ENCODE measurements around the gene ADGRD2.

Gene ADGRD2, protein sequence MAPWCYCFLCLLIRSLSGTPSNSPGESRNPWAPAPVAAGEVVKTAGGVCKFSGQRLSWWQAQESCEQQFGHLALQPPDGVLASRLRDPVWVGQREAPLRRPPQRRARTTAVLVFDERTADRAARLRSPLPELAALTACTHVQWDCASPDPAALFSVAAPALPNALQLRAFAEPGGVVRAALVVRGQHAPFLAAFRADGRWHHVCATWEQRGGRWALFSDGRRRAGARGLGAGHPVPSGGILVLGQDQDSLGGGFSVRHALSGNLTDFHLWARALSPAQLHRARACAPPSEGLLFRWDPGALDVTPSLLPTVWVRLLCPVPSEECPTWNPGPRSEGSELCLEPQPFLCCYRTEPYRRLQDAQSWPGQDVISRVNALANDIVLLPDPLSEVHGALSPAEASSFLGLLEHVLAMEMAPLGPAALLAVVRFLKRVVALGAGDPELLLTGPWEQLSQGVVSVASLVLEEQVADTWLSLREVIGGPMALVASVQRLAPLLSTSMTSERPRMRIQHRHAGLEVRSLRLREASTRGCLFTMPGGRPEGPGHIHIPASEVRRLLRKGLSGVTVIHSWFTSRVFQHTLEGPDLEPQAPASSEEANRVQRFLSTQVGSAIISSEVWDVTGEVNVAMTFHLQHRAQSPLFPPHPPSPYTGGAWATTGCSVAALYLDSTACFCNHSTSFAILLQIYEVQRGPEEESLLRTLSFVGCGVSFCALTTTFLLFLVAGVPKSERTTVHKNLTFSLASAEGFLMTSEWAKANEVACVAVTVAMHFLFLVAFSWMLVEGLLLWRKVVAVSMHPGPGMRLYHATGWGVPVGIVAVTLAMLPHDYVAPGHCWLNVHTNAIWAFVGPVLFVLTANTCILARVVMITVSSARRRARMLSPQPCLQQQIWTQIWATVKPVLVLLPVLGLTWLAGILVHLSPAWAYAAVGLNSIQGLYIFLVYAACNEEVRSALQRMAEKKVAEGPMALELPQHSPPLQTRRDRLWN

GRCh38 chr9:124450241-124450924 is at the start of gene ADGRD2:
TSS of gene ADGRD2 (plus strand) at chr9:124450451. CDS start at chr9:124451667, 1,216 bp downstream.
- DNase-seq (ENCODE audit: extremely low spot score), result peak; percentile 47
- TF ChIP-seq, protein P1, sequence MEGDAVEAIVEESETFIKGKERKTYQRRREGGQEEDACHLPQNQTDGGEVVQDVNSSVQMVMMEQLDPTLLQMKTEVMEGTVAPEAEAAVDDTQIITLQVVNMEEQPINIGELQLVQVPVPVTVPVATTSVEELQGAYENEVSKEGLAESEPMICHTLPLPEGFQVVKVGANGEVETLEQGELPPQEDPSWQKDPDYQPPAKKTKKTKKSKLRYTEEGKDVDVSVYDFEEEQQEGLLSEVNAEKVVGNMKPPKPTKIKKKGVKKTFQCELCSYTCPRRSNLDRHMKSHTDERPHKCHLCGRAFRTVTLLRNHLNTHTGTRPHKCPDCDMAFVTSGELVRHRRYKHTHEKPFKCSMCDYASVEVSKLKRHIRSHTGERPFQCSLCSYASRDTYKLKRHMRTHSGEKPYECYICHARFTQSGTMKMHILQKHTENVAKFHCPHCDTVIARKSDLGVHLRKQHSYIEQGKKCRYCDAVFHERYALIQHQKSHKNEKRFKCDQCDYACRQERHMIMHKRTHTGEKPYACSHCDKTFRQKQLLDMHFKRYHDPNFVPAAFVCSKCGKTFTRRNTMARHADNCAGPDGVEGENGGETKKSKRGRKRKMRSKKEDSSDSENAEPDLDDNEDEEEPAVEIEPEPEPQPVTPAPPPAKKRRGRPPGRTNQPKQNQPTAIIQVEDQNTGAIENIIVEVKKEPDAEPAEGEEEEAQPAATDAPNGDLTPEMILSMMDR (IDR thresholded peaks at IDR 0.05; ENCODE audit: control extremely low read depth, extremely low read depth, low read depth, missing control alignments), result no peak
- POLR2A ChIA-PET, result no interaction called here
- CTCF ChIA-PET, result interaction anchor here (1.3 kb wide), 1 partner anchor 11 kb away, joined by 3 read pairs; no protein-coding TSS in a partner anchor

- TF ChIP-seq, protein P1 (IDR thresholded peaks at IDR 0.05; ENCODE audit: control extremely low read depth, extremely low read depth, low read depth, missing control alignments), result no peak
- CTCF ChIA-PET, result interaction anchor here (2.2 kb wide), 1 partner anchor 8 kb away, joined by 8 read pairs; no protein-coding TSS in a partner anchor
- no peak for DNase-seq (ENCODE audit: extremely low spot score)
- POLR2A ChIA-PET, result no interaction called here
Observed at GRCh38 chr9:124403246-124403645, 47.0 kb upstream of the ADGRD2 start.

GRCh38 chr9:124409410-124409809 is 40.8 kb upstream of the ADGRD2 start:
- ChIA-PET POLR2A (no interaction called here), CTCF (interaction anchor here (1.1 to 2.4 kb wide), 3 partner anchors 8 to 128 kb away, joined by 6 to 9 read pairs (median 6); no protein-coding TSS in a partner anchor)

GRCh38 chr9:124410321-124410913 is 39.8 kb upstream of the ADGRD2 start:
- ChIA-PET CTCF (interaction anchor here (0.9 to 1.4 kb wide), 7 partner anchors 9 to 126 kb away, joined by 3 to 9 read pairs (median 6); no protein-coding TSS in a partner anchor), POLR2A (no interaction called here)
- no peak for DNase-seq (ENCODE audit: extremely low spot score)
- TF ChIP-seq, protein P1 (IDR thresholded peaks at IDR 0.05; ENCODE audit: control extremely low read depth, extremely low read depth, low read depth, missing control alignments), result no peak

More at GRCh38 chr9:124409410-124409809, 40.8 kb upstream of the ADGRD2 start:
- no peak for DNase-seq (ENCODE audit: extremely low spot score)
- TF ChIP-seq, protein P1 (IDR thresholded peaks at IDR 0.05; ENCODE audit: control extremely low read depth, extremely low read depth, low read depth, missing control alignments), result no peak

DNA sequence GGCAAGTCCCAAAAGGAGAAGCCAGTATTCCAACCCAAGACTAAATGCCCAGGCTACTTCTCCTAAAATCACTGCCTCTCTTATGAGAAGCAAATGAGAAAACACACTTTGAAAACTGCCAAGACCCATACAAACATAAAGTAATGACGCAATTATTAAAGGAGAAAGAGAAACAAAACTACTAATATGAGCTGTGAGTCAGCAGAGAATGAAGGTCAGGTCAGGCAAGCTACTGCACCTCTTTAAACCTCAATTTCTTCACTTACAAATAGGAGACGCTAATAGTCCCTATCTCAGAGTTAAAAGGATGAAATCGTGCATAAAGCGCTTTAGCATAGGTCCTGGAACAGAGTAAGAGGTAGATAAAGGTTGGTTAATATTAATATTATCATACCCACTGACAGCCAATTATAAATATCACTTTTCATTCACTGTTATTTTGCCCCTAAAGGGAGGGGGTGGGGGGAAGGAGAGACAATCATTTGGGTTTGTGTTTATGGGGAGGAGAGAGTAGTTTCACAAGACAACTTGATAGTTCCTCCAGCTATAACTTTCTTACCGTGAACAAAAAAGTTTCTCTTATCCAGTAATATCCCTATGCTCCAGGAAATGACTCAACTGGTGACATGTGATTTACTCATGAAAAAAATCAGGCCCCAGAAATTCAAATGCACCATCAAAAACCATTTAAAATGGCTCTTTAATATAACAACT is 38.6 kb upstream of the ADGRD2 start:
- CTCF ChIA-PET, result interaction anchor here (1.0 to 1.4 kb wide), 3 partner anchors 10 to 285 kb away, joined by 4 to 8 read pairs (median 4); no protein-coding TSS in a partner anchor
- POLR2A ChIA-PET, result no interaction called here
- TF ChIP-seq, protein P1 (IDR thresholded peaks at IDR 0.05; ENCODE audit: control extremely low read depth, extremely low read depth, low read depth, missing control alignments), result no peak
- DNase-seq (ENCODE audit: extremely low spot score), result no peak

Measured in GM10248 (cell line).